A549 (cell line): Measurements from ENCODE around the gene ETFB. TPM values are rescaled to one million over a fixed set of nuclear protein-coding genes. Genes with fewer than 3 reads are reported as not detected.

Source experiments
- ATOH8 ChIP-seq: fragments of 250-450 bp; sonication (Bioruptor Pico); IDR thresholded peaks from 2 replicates; pipeline ENCODE4 v1.5.0; 2020; ENCODE audit warnings: low read depth, mild to moderate bottlenecking, moderate library complexity
- BCL3 ChIP-seq: fragments of >200 bp; sonication (Bioruptor Twin); formaldehyde crosslinking; IDR thresholded peaks from 3 replicates; pipeline ENCODE4 v1.6.1; 2016
- CBX2 ChIP-seq: fragments of 200-600 bp; sonication (generic); IDR thresholded peaks from 2 replicates; pipeline ENCODE4 v1.6.1; 2016; ENCODE audit warnings: low read depth, mild to moderate bottlenecking, borderline replicate concordance
- CBX8 ChIP-seq: fragments of 200-600 bp; sonication (generic); IDR thresholded peaks from 2 replicates; pipeline ENCODE4 v1.6.1; 2016
- CHD2 ChIP-seq: fragments of 150-350 bp; IDR thresholded peaks from 2 replicates; pipeline ENCODE4 v1.6.1; 2014; ENCODE audit warnings: low read length; ENCODE audit not compliant: partially characterized antibody
- CHD4 ChIP-seq: fragments of 200-600 bp; sonication (generic); IDR thresholded peaks from 2 replicates; pipeline ENCODE4 v1.6.1; 2016; ENCODE audit warnings: antibody characterized with exemption, mild to moderate bottlenecking, borderline replicate concordance
- EHF ChIP-seq: fragments of 250-450 bp; sonication (Bioruptor Pico); IDR thresholded peaks from 2 replicates; pipeline ENCODE4 v1.5.0; 2020; ENCODE audit warnings: mild to moderate bottlenecking
- ESRRA ChIP-seq: fragments of 150-350 bp; IDR thresholded peaks from 2 replicates; pipeline ENCODE4 v1.6.1; 2014; ENCODE audit warnings: mild to moderate bottlenecking, low read length, borderline replicate concordance
- FOSL2 ChIP-seq, 2 experiments: fragments of 450-650 bp in 1 of 2; fragments of >200 bp in 1 of 2; sonication (Bioruptor Twin) in 1 of 2; formaldehyde crosslinking; IDR thresholded peaks; 2 replicates each; pipeline versions ENCODE4 v1.5.0 to v1.6.1; 2016 to 2020; ENCODE audit warnings: mild to moderate bottlenecking in 1 of 2, moderate library complexity in 1 of 2
- HES2 ChIP-seq: fragments of >200 bp; sonication (Bioruptor Twin); formaldehyde crosslinking; IDR thresholded peaks from 2 replicates; pipeline ENCODE4 v1.6.1; 2016
- HEYL ChIP-seq: fragments of 250-450 bp; sonication (Bioruptor Pico); IDR thresholded peaks from 2 replicates; pipeline ENCODE4 v1.8.0; 2021; ENCODE audit warnings: mild to moderate bottlenecking, moderate library complexity
- HMGXB4 ChIP-seq: fragments of 250-450 bp; sonication (Bioruptor Pico); IDR thresholded peaks from 2 replicates; pipeline ENCODE4 v1.5.0; 2021; ENCODE audit warnings: mild to moderate bottlenecking, moderate library complexity, borderline replicate concordance
- HOXA7 ChIP-seq: fragments of 250-450 bp; sonication (Bioruptor Pico); IDR thresholded peaks from 2 replicates; pipeline ENCODE4 v1.5.0; 2020; ENCODE audit warnings: mild to moderate bottlenecking, moderate library complexity
- HOXB5 ChIP-seq: fragments of 250-450 bp; sonication (Bioruptor Pico); IDR thresholded peaks from 2 replicates; pipeline ENCODE4 v1.5.0; 2020; ENCODE audit warnings: mild to moderate bottlenecking, moderate library complexity
- JUNB ChIP-seq: fragments of >200 bp; sonication (Bioruptor Twin); formaldehyde crosslinking; IDR thresholded peaks from 2 replicates; pipeline ENCODE4 v1.6.1; 2016
- KDM1A ChIP-seq: fragments of 200-600 bp; sonication (generic); IDR thresholded peaks from 2 replicates; pipeline ENCODE4 v1.6.1; 2016; ENCODE audit warnings: low read depth, mild to moderate bottlenecking
- KDM5A ChIP-seq: fragments of 200-600 bp; sonication (generic); IDR thresholded peaks from 2 replicates; pipeline ENCODE4 v1.6.1; 2016; ENCODE audit warnings: antibody characterized with exemption, mild to moderate bottlenecking
- MAZ ChIP-seq: fragments of 150-350 bp; IDR thresholded peaks from 2 replicates; pipeline ENCODE4 v1.6.1; 2014; ENCODE audit warnings: antibody characterized with exemption, low read depth, low read length, borderline replicate concordance
- NPAS2 ChIP-seq: fragments of 250-450 bp; sonication (Bioruptor Pico); IDR thresholded peaks from 2 replicates; pipeline ENCODE4 v1.8.0; 2022; ENCODE audit warnings: mild to moderate bottlenecking, moderate library complexity, borderline replicate concordance
- PHF8 ChIP-seq: fragments of 200-600 bp; sonication (generic); IDR thresholded peaks from 2 replicates; pipeline ENCODE4 v1.6.1; 2016; ENCODE audit warnings: low read depth, mild to moderate bottlenecking, antibody characterized with exemption, moderate library complexity, borderline replicate concordance
- POLR2AphosphoS2 ChIP-seq: conservative IDR thresholded peaks from 2 replicates; pipeline ENCODE4 v1.6.1; 2012; ENCODE audit warnings: low read length, improper control_type of control experiment, inconsistent platforms
- RAD21 ChIP-seq, 2 experiments: fragments of >200 bp in 1 of 2; sonication (Bioruptor Twin) in 1 of 2; formaldehyde crosslinking in 1 of 2; IDR thresholded peaks in 1 of 2; conservative IDR thresholded peaks in 1 of 2; 2 replicates in 1 of 2; 3 replicates in 1 of 2; pipeline ENCODE4 v1.6.1; 2012 to 2018; ENCODE audit warnings: inconsistent platforms in 1 of 2
- RARB ChIP-seq: fragments of 250-450 bp; sonication (Bioruptor Pico); IDR thresholded peaks from 2 replicates; pipeline ENCODE4 v1.8.0; 2021; ENCODE audit warnings: mild to moderate bottlenecking, moderate library complexity
- RCOR1 ChIP-seq: fragments of 150-350 bp; IDR thresholded peaks from 2 replicates; pipeline ENCODE4 v1.6.1; 2014; ENCODE audit warnings: antibody characterized with exemption, low read length, low read depth
- REST ChIP-seq: fragments of 200-600 bp; sonication (generic); IDR thresholded peaks from 2 replicates; pipeline ENCODE4 v1.6.1; 2016; ENCODE audit warnings: antibody characterized with exemption, mild to moderate bottlenecking, moderate library complexity
- SMC3 ChIP-seq: fragments of >200 bp; sonication (Bioruptor Twin); formaldehyde crosslinking; IDR thresholded peaks from 3 replicates; pipeline ENCODE4 v1.6.1; 2018; ENCODE audit warnings: inconsistent platforms
- SREBF2 ChIP-seq: fragments of 450-650 bp; IDR thresholded peaks from 2 replicates; pipeline ENCODE4 v1.6.1; 2014; ENCODE audit warnings: mild to moderate bottlenecking, moderate library complexity
- TFCP2L1 ChIP-seq: fragments of 250-450 bp; sonication (Bioruptor Pico); IDR thresholded peaks from 2 replicates; pipeline ENCODE4 v1.5.0; 2021; ENCODE audit warnings: mild to moderate bottlenecking
- TP53 ChIP-seq: fragments of 250-450 bp; sonication (Bioruptor Pico); IDR thresholded peaks from 2 replicates; pipeline ENCODE4 v1.5.0; 2021; ENCODE audit warnings: mild to moderate bottlenecking, moderate library complexity
- ZC3H11A ChIP-seq: fragments of 450-650 bp; IDR thresholded peaks from 2 replicates; pipeline ENCODE4 v1.6.1; 2014; ENCODE audit warnings: antibody characterized with exemption, mild to moderate bottlenecking
- ZSCAN20 ChIP-seq: fragments of 250-450 bp; sonication (Bioruptor Pico); IDR thresholded peaks from 2 replicates; pipeline ENCODE4 v1.8.0; 2022; ENCODE audit warnings: mild to moderate bottlenecking, moderate library complexity
- polyA plus RNA-seq, 4 experiments: library from polyadenylated mRNA; depleted of rRNA in 3 of 4; stranded (reverse); fragments of >200 nt; fragmentation: RNase III in 1 of 4; extraction: RNeasy Plus Mini Kit Qiagen cat#74134 plus additional on column Dnase treatment in 1 of 4; gene quantifications; 2 replicates in 3 of 4; 3 replicates in 1 of 4; pipeline ENCODE4 v1.2.3, GENCODE V29; 2011 to 2017

The ETFB gene
- polyA plus RNA-seq, 2 of the 4 experiments (the other 2 are of a cell fraction) = 149 to 267 TPM

- TF ChIP-seq TFCP2L1 (CRISPR knock-in tag) (no peak), ESRRA (no peak), CHD4 (no peak), POLR2AphosphoS2 (no peak), HMGXB4 (CRISPR knock-in tag) (no peak), HEYL (CRISPR knock-in tag) (no peak), ZC3H11A (no peak), CBX8 (no peak), HOXA7 (CRISPR knock-in tag) (no peak), BCL3 (peak; percentile 89; the same call in 2 of the 3 replicates), EHF (CRISPR knock-in tag) (no peak; the same call in 1 of the 2 replicates), MAZ (peak; percentile 31; the same call in 1 of the 2 replicates), TP53 (peak; percentile 95; the same call in 1 of the 2 replicates), RARB (CRISPR knock-in tag) (no peak), RCOR1 (no peak), RAD21 (conservative IDR thresholded peaks at IDR 0.05 in 1 of 2, IDR thresholded peaks at IDR 0.05 in 1 of 2) (peak; percentile 16 to 63; a peak in 4 of 5 replicates), FOSL2 (IDR thresholded peaks at IDR 0.05) (no peak), FOSL2 (CRISPR knock-in tag; IDR thresholded peaks at IDR 0.05) (peak; percentile 40), SMC3 (peak; percentile 70), PHF8 (peak; percentile 56; the same call in 1 of the 2 replicates), SREBF2 (no peak), CHD2 (no peak), ZSCAN20 (CRISPR knock-in tag) (no peak), NPAS2 (CRISPR knock-in tag) (peak; percentile 91), REST (no peak), KDM5A (no peak), KDM1A (no peak), ATOH8 (CRISPR knock-in tag) (peak; percentile 71; the same call in 1 of the 2 replicates), HOXB5 (peak; percentile 89), HES2 (no peak), JUNB (no peak), CBX2 (no peak)
Measured at GRCh38 chr19:51339687-51340656, 26.2 kb downstream of the ETFB start (continued).
